ENCODE measurements around the gene CHRNB2. TPM values are rescaled to one million over a fixed set of nuclear protein-coding genes. Genes with fewer than 3 reads are reported as not detected.
A peak's percentile ranks its signal among the peaks of the same experiment; 100 is the strongest.

Gene CHRNB2
- total and polyA plus RNA-seq, 2 experiments from 2014 or later: 0.70 TPM; not detected in 1

DNA sequence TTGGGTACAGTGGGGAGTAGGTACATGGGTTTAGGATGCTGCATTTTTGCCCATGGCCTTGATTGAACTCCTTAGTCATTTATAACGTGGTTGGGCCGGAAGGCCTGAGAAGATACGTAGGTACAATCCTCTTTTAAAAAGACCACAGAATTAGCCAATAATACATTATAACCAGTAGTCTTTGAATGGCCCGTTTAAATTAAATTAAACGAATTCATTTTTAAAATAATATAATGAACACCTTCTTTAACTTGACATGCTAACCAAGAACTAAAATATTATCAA, 60.5 kb downstream of the CHRNB2 start:
- TF ChIP-seq EZH2phosphoT487 (IDR thresholded peaks at IDR 0.05; ENCODE audit: low read depth, severe bottlenecking, unreplicated experiment) (no peak), EZH2 (IDR thresholded peaks at IDR 0.05; ENCODE audit: borderline replicate concordance) (no peak)
- TF ChIP-seq, protein P1, sequence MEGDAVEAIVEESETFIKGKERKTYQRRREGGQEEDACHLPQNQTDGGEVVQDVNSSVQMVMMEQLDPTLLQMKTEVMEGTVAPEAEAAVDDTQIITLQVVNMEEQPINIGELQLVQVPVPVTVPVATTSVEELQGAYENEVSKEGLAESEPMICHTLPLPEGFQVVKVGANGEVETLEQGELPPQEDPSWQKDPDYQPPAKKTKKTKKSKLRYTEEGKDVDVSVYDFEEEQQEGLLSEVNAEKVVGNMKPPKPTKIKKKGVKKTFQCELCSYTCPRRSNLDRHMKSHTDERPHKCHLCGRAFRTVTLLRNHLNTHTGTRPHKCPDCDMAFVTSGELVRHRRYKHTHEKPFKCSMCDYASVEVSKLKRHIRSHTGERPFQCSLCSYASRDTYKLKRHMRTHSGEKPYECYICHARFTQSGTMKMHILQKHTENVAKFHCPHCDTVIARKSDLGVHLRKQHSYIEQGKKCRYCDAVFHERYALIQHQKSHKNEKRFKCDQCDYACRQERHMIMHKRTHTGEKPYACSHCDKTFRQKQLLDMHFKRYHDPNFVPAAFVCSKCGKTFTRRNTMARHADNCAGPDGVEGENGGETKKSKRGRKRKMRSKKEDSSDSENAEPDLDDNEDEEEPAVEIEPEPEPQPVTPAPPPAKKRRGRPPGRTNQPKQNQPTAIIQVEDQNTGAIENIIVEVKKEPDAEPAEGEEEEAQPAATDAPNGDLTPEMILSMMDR (IDR thresholded peaks at IDR 0.05; ENCODE audit: poor library complexity): no peak
- Histone ChIP-seq H3K27me3 (peaks cover 7% of the 10 kb centered on the region), H4K20me1 (ENCODE audit: insufficient read depth, poor library complexity, severe bottlenecking) (peaks cover 14% of the 10 kb centered on the region), H3K79me2 (peaks cover 45% of the 10 kb centered on the region), H3K36me3 (replicated peaks; ENCODE audit: insufficient read depth, low read depth) (no peaks in the 10 kb centered on the region), H3K9me2 (replicated peaks; ENCODE audit: insufficient read depth) (no peaks in the 10 kb centered on the region), H3K27ac (peak overlapping the region; percentile 89), H3K4me1 (ENCODE audit: insufficient read depth) (peaks cover 9% of the 10 kb centered on the region), H3K4me3 (peak overlapping the region; percentile 78), H3K9me3 (ENCODE audit: low read depth) (no peaks in the 10 kb centered on the region), H3K4me2 (peak overlapping the region; percentile 91), H2AFZ (peak overlapping the region; percentile 88)
- DNase-seq (ENCODE audit: low spot score): no peak
- 27% methylated on average over 5 of the region's 5 CpGs for WGBS (ENCODE audit: low lambda C conversion rate, missing lambda C conversion rate)

DNA sequence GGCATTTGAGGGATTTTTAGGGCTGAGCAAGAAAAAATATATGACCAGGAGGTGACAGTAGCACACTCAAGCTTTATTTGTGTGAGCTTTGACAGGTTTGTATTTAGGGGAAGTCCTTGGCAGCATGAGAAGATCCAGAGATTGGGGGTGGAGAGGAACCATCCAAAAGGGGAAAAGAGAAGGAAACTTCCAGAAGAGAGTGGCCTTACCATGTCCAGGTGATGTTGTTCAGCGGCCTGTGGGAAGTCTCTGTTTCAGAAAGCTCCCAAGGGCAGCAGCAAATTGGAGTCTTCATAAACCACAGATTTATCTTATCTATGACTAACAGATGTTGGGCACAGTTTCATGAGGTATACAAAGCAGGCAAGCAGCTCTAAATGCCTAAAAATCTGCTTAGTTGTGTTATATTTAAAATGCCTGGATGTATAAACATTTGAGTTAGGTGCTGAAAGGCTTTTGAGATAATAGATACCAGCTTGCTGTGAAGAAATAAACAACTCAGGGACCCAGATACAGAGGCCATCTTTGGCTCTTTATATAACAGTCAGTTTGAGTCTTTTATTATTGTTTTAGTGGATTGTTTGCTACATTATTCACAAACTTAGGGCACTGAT, 61.6 kb downstream of the CHRNB2 start:
- no peaks in the 10 kb centered on the region for H3K36me3 ChIP-seq (replicated peaks; ENCODE audit: insufficient read depth, low read depth)
- H2AFZ ChIP-seq: no peak overlapping the region
- 28% methylated on average over 1 of the region's 1 CpG for WGBS (ENCODE audit: low lambda C conversion rate, missing lambda C conversion rate)

More for the DNA sequence above, 61.6 kb downstream of the CHRNB2 start:
- H3K4me3 ChIP-seq: no peak overlapping the region
- no peaks in the 10 kb centered on the region for H3K9me2 ChIP-seq (replicated peaks; ENCODE audit: insufficient read depth)
- H3K9me3 ChIP-seq (ENCODE audit: low read depth): no peaks in the 10 kb centered on the region
- H3K4me2 ChIP-seq: no peak overlapping the region
- peaks cover 34% of the 10 kb centered on the region for H3K79me2 ChIP-seq
- TF ChIP-seq EZH2 (IDR thresholded peaks at IDR 0.05; ENCODE audit: borderline replicate concordance) (no peak), EZH2phosphoT487 (IDR thresholded peaks at IDR 0.05; ENCODE audit: low read depth, severe bottlenecking, unreplicated experiment) (peak; percentile 73)
- DNase-seq (ENCODE audit: low spot score): no peak
- peaks cover 5% of the 10 kb centered on the region for H4K20me1 ChIP-seq (ENCODE audit: insufficient read depth, poor library complexity, severe bottlenecking)
- H3K27ac ChIP-seq: peak overlapping the region; percentile 50
- peaks cover 7% of the 10 kb centered on the region for H3K27me3 ChIP-seq
- peaks cover 9% of the 10 kb centered on the region for H3K4me1 ChIP-seq (ENCODE audit: insufficient read depth)

Other genes with a start within 250 kb of the CHRNB2 start
- gene AQP10, start 246.7 kb upstream of the CHRNB2 start, total RNA-seq: 0.96 and 2.0 TPM in 2 replicates
- gene AQP10, start 246.7 kb upstream of the CHRNB2 start, polyA plus RNA-seq: 3.0 and 3.6 TPM in 2 replicates
- gene ATP8B2, start 242.3 kb upstream of the CHRNB2 start, total RNA-seq: 30.1 and 42.0 TPM in 2 replicates
- 8.7 and 11.7 TPM in 2 replicates for gene ATP8B2, start 242.3 kb upstream of the CHRNB2 start, polyA plus RNA-seq
- 35.1 and 58.0 TPM in 2 replicates for gene IL6R, start 162.4 kb upstream of the CHRNB2 start, total RNA-seq
- 38.5 and 39.2 TPM in 2 replicates for gene IL6R, start 162.4 kb upstream of the CHRNB2 start, polyA plus RNA-seq
- gene TDRD10, start 65.6 kb upstream of the CHRNB2 start, total RNA-seq: 0.20 TPM in 1 of 2 replicates, not detected in the other
- gene TDRD10, start 65.6 kb upstream of the CHRNB2 start, polyA plus RNA-seq: 0.09 TPM in 1 of 2 replicates, not detected in the other
- gene SHE, start 65.4 kb upstream of the CHRNB2 start, total RNA-seq: 0.32 and 0.60 TPM in 2 replicates
- gene SHE, start 65.4 kb upstream of the CHRNB2 start, polyA plus RNA-seq: 0.41 TPM in 1 of 2 replicates, not detected in the other
- 46.9 and 50.3 TPM in 2 replicates for gene UBE2Q1, start 9.1 kb upstream of the CHRNB2 start, total RNA-seq
- 58.6 and 60.3 TPM in 2 replicates for gene UBE2Q1, start 9.1 kb upstream of the CHRNB2 start, polyA plus RNA-seq
- 103 and 104 TPM in 2 replicates for gene ADAR, start 40.4 kb downstream of the CHRNB2 start, total RNA-seq
- gene ADAR, start 40.4 kb downstream of the CHRNB2 start, polyA plus RNA-seq: 57.4 and 65.8 TPM in 2 replicates